Pancreas (tissue), 10 donors: Measurements from ENCODE around the gene CD63. TPM values are rescaled to one million over a fixed set of nuclear protein-coding genes. Genes with fewer than 3 reads are reported as not detected.

Source experiments
- ATAC-seq, 4 donors: fragments of 200-7000 bp; cut with Tn5 transposase; one replicate each; pipeline versions ENCODE4 v1.8.0 to v1.9.1; 2020; ENCODE audit warnings: mild to moderate bottlenecking in 4 of 4, moderate library complexity in 4 of 4
- DNase-seq, 6 donors: peaks; one replicate each; pipeline ENCODE4 v3.0.0-alpha.2; 2020
- FAIRE-seq: peaks from 2 replicates; lab custom pipeline; 2012; peaks lifted over from hg19 to GRCh38; lab: Jason Lieb, UNC
- H3K27ac ChIP-seq, 4 donors: fragments of 200-600 bp; sonication (generic); 1 replicate in 3 of 4; 2 replicates in 1 of 4; pipeline versions ENCODE4 v1.5.0 to v1.8.0; 2020
- H3K27me3 ChIP-seq, 4 donors: fragments of 200-600 bp; one replicate each; pipeline ENCODE4 v1.8.0; 2021
- H3K36me3 ChIP-seq, 3 donors: fragments of 200-600 bp; sonication (generic) in 1 of 3; one replicate each; pipeline versions ENCODE4 v1.5.0 to v1.8.0; 2020 to 2021
- H3K4me1 ChIP-seq, 3 donors: fragments of 200-600 bp; one replicate each; pipeline ENCODE4 v1.8.0; 2021
- H3K4me3 ChIP-seq, 4 donors: fragments of 200-600 bp; sonication (generic) in 2 of 4; one replicate each; pipeline versions ENCODE4 v1.5.0 to v1.8.0; 2020 to 2021
- H3K9me3 ChIP-seq, 4 donors: fragments of 200-600 bp; one replicate each; pipeline ENCODE4 v1.8.0; 2021
- WGBS, 2 donors: extraction: QIAGEN DNeasy Blood & Tissue Kit; methylation state at CpG; one replicate each; pipeline ENCODE4 v1.1.7; 2013; 5-methylcytosine and 5-hydroxymethylcytosine counted together
- intact Hi-C, 3 donors: fragments of 100-400 bp; cut with DNase I; formaldehyde crosslinking; loops; one replicate each; pipeline versions ENCODE4 v1.11.1 to v1.14.2; 2022
- polyA plus RNA-seq, 2 donors: library from polyadenylated mRNA; stranded (reverse); fragments of 200-250 nt; gene quantifications; one replicate each; pipeline ENCODE4 v1.2.3, GENCODE V29; 2013
- total RNA-seq, 6 donors: library from RNA; stranded (reverse); fragmentation: NEBNext Ultra II Directional in 4 of 6; extraction: Animal tissue kit (Norgen Biotek cat#: 25700) in 4 of 6; gene quantifications; one replicate each; pipeline versions ENCODE4 v1.2.1 to v1.2.4, GENCODE V29; 2021 to 2023
- TF ChIP-seq, protein P1 (sequence below), 4 donors: fragments of 200-600 bp; sonication (generic) in 3 of 4; IDR thresholded peaks; one replicate each; pipeline versions ENCODE4 v1.5.0 to v1.8.0; 2021; ENCODE audit warnings: antibody characterized with exemption in 4 of 4
- donor health status: healthy with polysubstance abuse.
- donor health status: DM: no; HTN: no; CAD: no; lungs with moderate emphysema.
- donor health status: DM: no; HTN: no; CAD: no.
- donor health status: control.
- donor health status: control.
- donor health status: Bipolar disorder and iron deficiency.
- donor health status: DM: yes; HTN: yes; CAD: no.
- donor health status: DM: no; HTN: no; CAD: no.
- donor health status: DM: no; HTN: no; CAD: no.
- donor health status: DM: yes; HTN: yes; CAD: no.

Gene CD63
- total and polyA plus RNA-seq, 8 donors = 433 to 717 (median 578) TPM

DNA sequence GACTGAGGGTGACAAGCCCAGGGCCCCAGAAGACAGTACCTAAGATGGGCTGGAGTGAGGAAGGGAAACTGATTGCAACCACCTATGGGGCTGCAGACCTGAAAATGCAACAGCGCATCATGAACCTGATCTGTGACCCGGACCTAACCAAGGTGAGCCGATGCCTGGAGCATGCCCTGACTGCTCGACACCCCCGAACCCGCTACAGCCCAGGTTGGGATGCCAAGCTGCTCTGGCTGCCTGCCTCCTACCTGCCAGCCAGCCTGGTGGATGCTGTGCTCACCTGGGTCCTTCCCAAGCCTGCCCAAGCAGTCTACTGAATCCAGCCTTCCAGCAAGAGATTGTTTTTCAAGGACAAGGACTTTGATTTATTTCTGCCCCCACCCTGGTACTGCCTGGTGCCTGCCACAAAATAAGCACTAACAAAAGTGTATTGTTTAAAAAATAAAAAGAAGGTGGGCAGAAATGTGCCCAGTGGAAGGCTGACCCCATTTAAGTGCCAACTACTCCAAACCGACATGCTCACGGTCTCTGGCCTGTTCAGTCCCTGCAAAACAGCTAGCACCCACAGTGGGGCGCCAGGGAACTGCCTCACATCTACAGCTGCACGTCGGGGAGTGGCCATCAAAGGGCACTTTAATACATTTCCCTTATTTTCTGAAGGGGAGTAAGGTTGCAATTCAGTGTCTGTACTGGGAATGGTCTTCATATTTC lies 4.4 kb downstream of the CD63 start:
- H3K36me3 ChIP-seq = peaks cover 4 to 17% (median 6%) of the 10 kb centered on the region in 3 donors
- peaks cover 9 to 44% (median 22%) of the 10 kb centered on the region in 3 donors for H3K4me1 ChIP-seq
- intact Hi-C loops = no loop called here
- H3K27me3 ChIP-seq = no peaks in the 10 kb centered on the region
- no peak for ATAC-seq
- TF ChIP-seq, protein P1, sequence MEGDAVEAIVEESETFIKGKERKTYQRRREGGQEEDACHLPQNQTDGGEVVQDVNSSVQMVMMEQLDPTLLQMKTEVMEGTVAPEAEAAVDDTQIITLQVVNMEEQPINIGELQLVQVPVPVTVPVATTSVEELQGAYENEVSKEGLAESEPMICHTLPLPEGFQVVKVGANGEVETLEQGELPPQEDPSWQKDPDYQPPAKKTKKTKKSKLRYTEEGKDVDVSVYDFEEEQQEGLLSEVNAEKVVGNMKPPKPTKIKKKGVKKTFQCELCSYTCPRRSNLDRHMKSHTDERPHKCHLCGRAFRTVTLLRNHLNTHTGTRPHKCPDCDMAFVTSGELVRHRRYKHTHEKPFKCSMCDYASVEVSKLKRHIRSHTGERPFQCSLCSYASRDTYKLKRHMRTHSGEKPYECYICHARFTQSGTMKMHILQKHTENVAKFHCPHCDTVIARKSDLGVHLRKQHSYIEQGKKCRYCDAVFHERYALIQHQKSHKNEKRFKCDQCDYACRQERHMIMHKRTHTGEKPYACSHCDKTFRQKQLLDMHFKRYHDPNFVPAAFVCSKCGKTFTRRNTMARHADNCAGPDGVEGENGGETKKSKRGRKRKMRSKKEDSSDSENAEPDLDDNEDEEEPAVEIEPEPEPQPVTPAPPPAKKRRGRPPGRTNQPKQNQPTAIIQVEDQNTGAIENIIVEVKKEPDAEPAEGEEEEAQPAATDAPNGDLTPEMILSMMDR (IDR thresholded peaks at IDR 0.05) = peak; percentile 18 to 44 (median 31)
- peak in 5 of 6 donors; percentile 63 to 83 (median 73) for DNase-seq
- H3K4me3 ChIP-seq = no peak overlapping the region
- WGBS, 2 donors = 22 to 24% methylated on average over 11 of the region's 11 CpGs
- H3K27ac ChIP-seq = no peak overlapping the region
- no peak for FAIRE-seq
- no peaks in the 10 kb centered on the region for H3K9me3 ChIP-seq

DNA sequence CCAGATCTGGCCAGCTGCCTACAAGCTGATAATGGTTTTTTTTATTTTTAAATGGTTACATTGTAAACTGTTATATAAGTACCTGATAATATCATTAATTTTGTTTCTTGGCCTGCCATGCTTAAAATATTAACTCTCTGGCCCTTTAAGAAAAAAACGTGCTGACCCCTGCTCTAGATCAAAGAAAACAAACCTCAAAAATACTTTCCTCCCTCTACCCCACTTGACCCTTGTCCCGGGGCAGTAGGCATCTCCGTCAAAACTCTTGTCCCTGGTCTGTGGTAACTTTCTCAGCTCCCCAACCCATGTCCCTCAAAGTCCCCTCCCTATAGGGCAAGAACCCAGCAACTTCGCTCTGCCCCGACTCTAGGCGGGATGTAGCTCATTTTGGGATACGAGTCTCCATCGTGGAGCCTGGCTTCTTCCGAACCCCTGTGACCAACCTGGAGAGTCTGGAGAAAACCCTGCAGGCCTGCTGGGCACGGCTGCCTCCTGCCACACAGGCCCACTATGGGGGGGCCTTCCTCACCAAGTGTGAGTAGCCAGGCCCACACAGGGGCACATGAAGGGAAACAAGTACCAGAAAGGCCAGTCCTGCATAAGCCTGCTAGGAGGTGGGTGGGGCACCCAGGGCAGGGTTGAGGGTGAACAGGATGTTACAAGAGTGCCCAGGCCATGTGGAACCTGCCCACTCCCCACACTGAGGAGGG lies 5.1 kb downstream of the CD63 start:
- H3K27ac ChIP-seq = peak overlapping the region in 1 of 4 donors; percentile 6
- no peak overlapping the region for H3K4me3 ChIP-seq
- no peaks in the 10 kb centered on the region for H3K9me3 ChIP-seq
- ATAC-seq (no peak), FAIRE-seq (no peak), DNase-seq (peak in 1 of 6 donors; percentile 57)
- no peaks in the 10 kb centered on the region for H3K27me3 ChIP-seq
- peaks cover 4 to 17% (median 6%) of the 10 kb centered on the region in 3 donors for H3K36me3 ChIP-seq
- intact Hi-C loops = no loop called here
- TF ChIP-seq, protein P1 (IDR thresholded peaks at IDR 0.05) = no peak
- WGBS, 2 donors = 28 to 38% methylated on average over 10 of the region's 10 CpGs
- peaks cover 9 to 47% (median 25%) of the 10 kb centered on the region in 3 donors for H3K4me1 ChIP-seq

DNA sequence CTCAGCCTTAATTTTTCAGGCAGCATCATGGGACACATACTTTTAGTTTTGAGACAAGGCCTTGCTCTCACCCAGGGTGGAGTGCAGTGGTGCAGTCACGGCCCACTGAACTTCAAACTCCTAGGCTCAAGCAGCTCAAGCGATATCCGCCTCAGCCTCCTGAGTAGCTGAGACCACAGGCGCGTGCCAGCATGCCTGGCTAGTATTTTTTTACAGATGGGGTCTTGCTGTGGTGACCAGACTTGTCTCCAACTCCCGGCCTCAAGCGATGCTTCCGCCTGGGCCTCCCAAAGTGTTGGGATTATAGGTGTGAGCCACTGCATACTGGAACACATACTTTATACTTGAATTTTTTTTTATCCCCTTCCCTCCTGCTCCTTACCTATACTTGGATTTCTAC lies 5.9 kb downstream of the CD63 start:
- TF ChIP-seq, protein P1 (IDR thresholded peaks at IDR 0.05) = no peak
- no peaks in the 10 kb centered on the region for H3K9me3 ChIP-seq
- DNase-seq (peak in 1 of 6 donors; percentile 46), ATAC-seq (no peak), FAIRE-seq (no peak)
- WGBS, 2 donors = 92 to 95% methylated on average over 8 of the region's 8 CpGs
- H3K36me3 ChIP-seq = peaks cover 4 to 17% (median 6%) of the 10 kb centered on the region in 3 donors
- no peaks in the 10 kb centered on the region for H3K27me3 ChIP-seq
- H3K27ac ChIP-seq = no peak overlapping the region
- peaks cover 9 to 54% (median 25%) of the 10 kb centered on the region in 3 donors for H3K4me1 ChIP-seq
- intact Hi-C loops = no loop called here
- no peak overlapping the region for H3K4me3 ChIP-seq

DNA sequence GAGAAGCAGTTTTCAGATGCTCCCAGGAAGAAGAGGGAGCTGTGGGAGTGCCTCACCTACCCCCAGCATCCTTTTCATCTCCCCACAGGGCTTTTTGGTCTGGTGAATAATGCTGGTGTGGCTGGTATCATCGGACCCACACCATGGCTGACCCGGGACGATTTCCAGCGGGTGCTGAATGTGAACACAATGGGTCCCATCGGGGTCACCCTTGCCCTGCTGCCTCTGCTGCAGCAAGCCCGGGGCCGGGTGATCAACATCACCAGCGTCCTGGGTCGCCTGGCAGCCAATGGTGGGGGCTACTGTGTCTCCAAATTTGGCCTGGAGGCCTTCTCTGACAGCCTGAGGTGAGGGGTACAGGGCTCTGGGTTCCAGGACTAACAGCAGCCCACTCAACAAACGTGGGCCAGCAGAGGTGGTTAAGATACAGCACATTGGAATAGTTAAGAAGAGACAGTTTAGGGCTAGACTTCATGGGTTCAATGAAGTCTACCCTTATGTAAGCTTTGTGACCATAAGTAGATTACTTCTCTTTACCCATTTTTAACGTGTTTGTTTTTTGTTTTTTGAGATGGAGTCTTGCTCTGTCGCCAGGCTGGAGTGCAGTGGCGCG lies 7.1 kb downstream of the CD63 start:
- TF ChIP-seq, protein P1 (IDR thresholded peaks at IDR 0.05) = no peak
- Histone ChIP-seq H3K9me3 (no peaks in the 10 kb centered on the region), H3K27ac (peak overlapping the region in 2 of 4 donors; percentile 58 to 69), H3K4me1 (peaks cover 7 to 58% (median 33%) of the 10 kb centered on the region in 3 donors), H3K4me3 (no peak overlapping the region), H3K36me3 (peaks cover 2 to 17% (median 4%) of the 10 kb centered on the region in 3 donors), H3K27me3 (no peaks in the 10 kb centered on the region)
- 65 to 71% methylated on average over 14 of the region's 14 CpGs for WGBS, 2 donors
- FAIRE-seq (no peak), DNase-seq (no peak), ATAC-seq (no peak)
- intact Hi-C loops = no loop called here
